HG02970 (cell line): ENCODE results near the gene ZNF652.
"Not testable (repeated sequence)": the region's sequence is repeated elsewhere in the genome, so short reads cannot be mapped to it uniquely, and the experiment has no call there.

Source experiments
- ATAC-seq: cut with Tn5 transposase; IDR thresholded peaks from one replicate; pipeline ENCODE4 v1.9.1; 2021; ENCODE audit warnings: mild to moderate bottlenecking, moderate library complexity, moderate number of reproducible peaks; ENCODE audit not compliant: unreplicated experiment, low FRiP score

Gene ZNF652

DNA sequence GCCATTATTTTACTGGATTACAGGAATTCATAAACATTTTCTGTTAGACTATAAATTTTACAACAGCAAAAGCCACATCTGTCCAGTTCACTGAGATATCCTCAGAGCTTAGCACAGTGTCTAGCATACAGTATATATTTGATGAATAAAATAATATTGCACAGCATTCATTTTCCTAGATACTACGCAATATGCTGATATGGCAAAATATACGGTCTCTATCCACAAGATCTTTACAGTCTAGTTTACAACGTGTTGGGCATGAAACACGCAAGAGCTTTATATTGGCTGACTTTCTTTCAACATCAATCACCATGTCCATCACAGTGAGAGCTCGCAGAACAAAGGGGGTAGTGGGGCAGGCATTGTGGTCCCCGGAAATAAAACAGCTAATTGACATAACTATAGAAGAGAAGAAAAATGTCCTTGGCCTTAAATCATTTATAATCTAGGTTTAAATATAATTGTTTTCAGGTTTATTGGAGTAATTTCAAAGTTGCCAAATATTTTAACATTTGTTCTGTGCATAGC lies 43.5 kb downstream of the ZNF652 start:
- ATAC-seq: no peak

DNA sequence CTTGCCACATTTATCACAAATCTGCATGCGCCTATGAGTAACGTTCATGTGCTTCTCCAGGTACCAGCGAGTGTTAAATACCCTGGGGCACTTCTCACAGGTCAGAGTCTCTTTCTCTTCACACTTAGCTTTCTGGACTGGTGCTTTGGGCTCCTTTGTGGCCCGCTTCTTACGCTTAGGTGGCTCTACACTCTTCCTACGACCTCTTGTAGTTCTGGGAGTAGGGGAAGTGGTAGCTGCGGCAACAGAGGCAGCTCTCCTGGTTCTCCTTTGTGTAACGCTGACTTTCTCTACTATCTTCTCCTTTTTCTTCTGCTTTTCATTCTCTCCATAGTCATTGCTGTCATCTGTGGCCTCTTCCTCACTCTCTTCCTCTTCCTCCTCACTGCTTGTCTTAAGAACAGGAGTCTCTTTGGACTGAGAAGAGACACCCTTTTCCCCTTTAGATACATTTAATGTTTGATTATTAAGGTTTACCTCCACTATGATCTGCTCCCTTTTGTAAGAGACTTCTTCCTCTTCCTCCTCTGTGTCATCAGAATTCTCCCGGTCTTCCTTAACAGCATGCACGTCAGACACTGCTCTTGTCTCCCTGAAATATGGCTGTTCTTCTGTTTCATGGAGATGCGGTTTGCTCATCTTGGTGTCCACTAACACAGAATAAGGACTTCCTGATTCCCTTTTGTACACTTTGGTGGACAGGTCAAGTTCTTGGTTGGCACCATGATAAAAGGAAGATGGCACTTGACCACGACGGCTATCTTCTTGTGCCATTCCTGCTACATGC lies 45.0 kb downstream of the ZNF652 start:
- ATAC-seq: no peak

DNA sequence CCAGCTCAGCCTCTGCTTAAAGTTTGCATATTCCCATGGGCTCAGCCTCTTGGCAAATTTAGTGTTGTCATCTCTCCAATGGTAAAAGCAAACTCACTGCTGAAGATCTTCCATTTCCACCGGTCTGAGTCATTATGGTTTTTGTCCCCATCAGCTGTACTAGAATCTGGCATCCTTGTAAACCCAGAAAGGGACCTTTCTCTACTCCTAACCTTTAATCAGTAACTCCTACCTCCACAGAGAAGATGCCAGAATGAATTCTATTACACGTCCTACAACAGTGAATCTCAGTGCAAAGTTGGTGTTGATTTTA lies 45.8 kb downstream of the ZNF652 start:
- no peak for ATAC-seq

DNA sequence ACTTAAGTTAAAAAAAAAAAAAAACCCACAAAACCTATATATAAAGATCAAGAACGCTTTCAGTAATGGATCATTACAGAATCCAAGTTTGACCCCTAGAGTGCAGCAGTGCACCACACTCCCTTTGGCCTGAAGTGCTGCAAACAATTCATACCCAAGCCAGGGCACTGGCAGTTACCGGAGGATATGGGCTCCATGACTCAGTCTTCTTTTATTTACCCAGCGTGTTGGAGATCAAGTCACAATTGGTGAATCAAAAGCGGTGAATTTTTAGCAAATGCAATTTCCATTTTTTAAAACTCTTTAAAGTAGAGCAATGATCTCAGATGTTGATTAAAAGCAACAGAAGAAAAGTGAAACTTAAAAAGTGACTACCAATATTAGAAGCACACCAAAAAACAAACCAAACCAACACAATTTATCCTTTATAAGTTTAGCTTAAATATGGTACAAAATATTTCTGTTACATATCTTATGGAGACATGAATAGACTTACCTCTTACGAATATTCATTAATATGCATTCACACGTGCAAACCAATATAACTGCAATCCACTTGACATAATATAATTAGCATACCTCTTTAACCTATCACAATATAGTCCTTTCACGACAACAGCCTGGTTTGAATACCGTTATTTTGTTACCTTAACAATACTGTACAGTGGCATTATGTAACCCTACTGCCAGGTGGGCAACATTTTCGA lies 46.3 kb downstream of the ZNF652 start:
- peak; percentile 78 for ATAC-seq

DNA sequence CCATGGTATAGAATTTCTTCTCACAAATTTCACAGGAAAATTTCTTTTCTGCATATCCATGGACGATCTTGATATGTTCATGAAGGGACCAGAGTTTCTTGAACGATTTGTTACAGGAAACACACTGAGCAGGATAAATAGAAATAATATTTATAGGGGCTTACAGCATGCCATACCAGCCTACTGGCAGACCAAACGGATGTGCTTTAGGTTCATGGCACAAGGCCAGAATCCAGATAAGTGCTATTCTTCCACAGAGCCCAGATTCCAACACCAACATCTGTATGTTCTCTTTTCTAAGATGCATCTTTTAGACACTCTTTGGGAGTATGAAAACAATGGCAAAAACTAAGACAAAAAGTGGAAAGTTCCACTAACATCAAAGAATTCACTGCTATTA lies 49.3 kb downstream of the ZNF652 start:
- no peak for ATAC-seq

DNA sequence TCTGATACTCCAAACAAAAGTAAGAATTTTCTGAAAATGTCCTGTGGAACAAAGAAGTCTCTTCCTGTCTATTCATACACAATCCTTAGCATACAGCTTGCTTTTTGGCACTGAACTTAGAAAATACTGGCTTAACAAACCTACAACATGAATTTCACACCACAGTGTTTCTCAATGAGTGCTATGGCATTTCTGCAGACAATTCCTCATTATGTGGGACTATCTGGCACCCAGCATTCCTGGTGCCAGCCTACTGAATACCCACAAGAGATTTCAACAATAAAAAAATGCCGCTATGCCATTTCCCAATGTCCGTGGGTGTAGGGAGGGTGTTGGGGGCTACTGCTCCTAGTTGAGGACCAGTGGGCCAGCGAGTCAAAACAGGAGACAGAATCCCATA lies 62.1 kb downstream of the ZNF652 start:
- no peak for ATAC-seq

DNA sequence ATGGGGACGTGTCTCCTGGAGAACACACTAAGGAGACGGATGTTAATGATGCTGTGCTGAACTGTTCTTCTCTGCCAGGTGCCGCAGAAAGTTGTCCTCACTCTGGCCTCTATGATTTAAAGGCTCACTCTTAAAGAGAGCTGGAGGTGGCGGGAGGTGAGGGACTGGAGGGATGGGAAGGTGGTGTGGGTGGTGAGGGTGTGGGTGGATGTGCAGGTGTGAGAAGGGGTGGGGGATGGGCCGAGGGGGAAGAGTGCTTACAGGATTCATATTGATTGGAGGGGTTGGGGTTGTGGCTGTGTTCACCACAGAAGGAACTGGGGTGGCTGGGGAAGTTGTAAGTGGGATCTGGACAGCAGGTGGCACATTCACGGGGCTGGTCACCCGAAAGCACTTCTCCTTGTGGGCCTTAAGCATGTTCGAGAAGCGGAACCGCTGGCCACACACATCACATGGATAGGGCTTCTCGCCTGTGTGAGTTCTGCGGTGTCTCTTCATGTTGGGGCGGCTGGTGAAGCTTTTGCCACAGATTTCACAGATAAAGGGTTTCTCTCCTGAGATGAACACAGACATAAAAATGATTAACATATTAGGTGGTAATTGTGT lies 63.6 kb downstream of the ZNF652 start:
- ATAC-seq: no peak

DNA sequence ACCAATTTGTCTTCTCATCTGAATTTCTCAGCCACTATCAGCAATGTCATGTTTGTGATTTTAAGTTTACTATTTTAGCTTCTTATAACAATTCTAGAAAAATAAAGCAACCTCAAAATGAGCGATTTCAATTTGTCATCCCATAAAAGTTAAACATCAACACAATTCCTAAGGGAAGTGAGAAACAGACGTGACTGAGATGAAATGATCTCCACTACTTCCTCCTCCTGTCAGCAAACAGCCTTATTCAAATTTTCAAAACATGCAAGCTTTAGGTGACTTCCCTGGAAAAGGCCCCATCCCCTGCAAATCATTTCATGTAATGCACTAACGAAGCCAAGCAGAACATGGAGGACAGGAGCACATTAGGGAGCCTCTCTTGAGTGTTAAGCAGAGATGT lies 64.9 kb downstream of the ZNF652 start:
- ATAC-seq: no peak

DNA sequence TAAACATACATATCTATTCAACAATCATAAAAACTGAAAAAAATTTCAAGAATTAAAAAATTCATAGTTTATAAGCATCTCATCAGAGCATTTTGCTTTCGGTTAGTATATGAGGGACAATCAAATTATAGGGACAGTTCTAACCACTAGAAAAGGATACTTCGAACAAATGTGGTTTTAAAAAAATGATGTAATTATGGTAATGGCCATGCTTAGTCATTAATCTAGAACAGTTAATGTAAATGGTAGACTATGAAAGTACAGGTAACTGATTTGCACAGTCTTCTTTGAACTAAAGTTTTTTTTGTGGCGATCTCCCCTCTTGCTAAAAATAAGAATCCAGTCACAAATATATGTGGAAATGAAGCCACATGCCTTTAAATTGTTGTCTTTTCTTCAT lies 67.9 kb downstream of the ZNF652 start:
- no peak for ATAC-seq

DNA sequence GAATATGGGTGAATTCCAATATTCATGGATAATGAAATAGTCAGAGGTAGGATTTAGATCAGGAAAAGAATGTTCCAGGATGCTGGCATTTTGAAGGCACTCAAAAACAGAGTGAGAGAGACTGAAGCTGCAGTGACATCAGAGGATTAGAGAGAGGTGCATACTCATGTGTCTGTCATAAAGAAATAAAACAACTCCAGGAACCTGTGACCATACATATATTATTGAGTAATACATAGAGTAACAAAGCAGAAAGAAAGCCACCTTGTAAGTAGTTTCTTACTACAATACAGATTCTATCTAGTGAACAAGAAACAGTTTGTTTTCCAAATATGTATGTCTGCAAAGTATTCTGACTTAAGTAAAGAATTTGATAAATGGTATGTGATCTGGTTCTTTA lies 69.1 kb downstream of the ZNF652 start:
- no peak for ATAC-seq

DNA sequence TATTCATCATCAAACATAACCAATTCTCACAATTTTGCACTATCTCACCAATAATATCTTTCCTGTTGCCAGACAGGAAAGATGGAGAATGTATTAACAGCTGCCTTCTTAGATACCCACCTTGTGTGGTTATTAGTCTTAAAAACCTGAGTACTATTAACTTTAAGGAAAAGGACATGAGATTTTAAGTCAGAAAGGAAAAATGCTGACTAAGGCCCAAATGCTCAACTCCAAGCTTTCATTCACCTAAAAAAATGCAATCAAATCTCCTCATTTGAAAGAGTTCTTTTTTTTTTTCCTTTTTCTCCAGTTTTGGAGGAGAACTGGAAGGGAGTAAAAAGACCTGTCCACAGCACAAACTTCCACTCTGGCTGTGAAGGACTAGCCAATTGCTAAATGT lies 70.1 kb downstream of the ZNF652 start:
- ATAC-seq: no peak

DNA sequence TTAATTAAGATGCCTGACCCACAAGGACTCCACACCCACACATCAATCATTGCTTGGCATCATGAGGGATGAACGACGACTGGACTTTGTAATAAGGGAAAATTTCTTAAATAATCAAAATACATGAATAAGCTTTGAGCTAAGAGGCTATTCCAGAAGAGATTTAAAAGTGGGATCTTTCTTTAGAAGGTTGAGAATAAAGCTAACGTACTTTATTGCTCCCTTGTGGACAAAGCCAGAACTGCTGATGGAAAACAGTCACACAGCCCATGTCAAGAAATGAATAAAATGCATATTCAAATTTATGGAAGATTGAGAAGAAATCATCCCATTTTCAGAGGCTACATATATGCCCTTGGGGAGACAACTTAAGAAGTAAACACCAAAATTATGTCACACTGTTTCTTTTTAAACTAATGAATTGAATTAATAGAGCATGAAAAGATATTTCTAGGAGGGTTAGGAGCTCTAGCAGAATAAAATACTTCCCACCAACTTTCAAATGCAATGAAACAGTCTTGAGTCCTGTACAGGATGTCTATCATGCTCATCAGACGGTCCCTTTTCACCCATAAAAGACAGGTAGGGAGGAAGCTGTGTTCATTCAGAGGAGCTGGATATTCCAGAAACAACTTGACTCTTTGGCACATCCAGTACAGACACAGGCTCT lies 71.2 kb downstream of the ZNF652 start:
- no peak for ATAC-seq

DNA sequence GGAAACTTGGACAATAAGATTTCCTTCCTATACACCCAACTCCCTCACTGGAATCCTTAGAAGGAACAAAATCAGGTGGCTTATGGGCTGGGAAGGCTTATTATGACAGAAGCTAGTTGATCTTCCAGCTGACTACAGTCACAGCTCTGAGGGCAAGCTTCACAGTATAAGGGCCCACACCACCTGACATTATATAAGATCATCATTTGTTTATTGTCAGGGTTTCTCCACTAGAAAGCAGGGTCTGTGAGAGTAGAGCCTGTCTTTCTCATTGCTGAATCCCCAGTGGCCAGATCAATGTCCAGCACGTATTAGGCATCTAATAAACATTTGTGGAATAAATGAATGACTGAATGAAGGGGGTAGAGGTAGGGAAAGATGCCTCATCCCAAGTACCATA lies 73.7 kb downstream of the ZNF652 start:
- no peak for ATAC-seq

DNA sequence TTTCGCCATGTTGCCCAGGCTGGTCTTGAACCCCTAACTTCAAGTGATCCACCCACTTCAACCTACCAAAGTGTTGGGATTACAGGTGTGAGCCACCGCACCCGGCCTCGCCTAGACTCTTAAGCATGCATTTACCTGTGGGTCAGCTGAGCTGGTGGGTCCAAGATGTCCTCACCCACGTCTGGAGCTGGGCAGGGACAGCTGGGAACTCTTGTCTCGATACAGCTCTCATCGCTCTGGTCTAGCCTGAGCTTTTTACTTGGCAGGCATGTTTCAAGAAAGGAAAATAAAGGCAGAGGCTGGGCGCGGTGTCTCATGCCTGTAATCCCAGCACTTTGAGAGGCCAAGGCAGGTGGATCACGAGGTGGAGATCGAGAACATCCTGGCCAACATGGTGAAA lies 74.6 kb downstream of the ZNF652 start:
- no peak for ATAC-seq

DNA sequence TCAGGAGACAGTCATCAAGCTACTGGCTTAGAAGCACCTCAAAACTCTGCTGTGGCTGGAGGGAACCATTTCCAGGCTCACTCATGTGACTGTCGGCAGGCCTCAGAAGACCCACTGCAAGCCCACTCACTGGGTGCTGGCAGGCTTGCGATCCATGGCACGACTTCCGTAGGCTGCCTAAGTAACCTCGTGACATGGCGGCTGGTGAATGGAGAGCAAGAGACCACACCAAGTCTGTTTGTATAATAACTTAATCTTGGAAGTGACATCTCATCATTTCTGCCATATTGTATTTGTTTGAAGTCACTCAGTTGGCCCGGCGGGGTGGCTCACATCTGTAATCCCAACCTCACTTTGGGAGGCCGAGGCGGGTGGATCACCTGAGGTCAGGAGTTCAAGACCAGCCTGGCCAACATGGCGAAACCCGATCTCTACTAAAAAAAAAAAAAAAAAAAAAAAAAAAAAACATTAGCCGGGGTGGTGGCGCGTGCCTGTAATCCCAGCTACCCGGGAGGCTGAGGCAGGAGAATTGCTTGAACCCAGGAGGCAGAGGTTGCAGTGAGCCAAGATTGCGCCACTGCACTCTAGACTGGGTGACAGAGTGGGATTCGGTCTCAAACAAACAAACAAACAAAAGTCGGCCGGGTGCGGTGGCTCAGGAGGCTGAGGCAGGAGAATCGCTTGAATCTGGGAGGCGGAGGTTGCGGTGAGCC lies 75.6 kb downstream of the ZNF652 start:
- not testable (repeated sequence) for ATAC-seq

DNA sequence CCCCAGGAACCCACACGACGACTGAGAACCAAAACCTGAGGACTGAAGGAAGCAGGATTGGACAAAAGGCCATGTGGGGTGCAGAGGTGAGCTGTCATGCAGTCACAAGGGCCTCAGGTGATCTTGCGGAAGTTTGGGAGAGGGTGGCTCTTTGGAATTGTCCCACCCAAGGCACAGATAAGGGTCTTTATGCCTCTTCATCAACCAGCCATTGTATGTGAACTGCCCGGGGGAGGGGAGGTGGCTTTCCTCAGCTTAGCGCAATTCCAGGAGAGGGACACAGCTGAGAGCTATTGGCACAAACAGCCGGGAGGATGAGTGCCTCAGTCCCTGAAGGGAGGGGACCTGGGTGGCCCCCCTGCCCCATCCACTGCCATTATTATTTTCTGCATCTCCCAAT lies 76.3 kb downstream of the ZNF652 start:
- ATAC-seq: no peak

DNA sequence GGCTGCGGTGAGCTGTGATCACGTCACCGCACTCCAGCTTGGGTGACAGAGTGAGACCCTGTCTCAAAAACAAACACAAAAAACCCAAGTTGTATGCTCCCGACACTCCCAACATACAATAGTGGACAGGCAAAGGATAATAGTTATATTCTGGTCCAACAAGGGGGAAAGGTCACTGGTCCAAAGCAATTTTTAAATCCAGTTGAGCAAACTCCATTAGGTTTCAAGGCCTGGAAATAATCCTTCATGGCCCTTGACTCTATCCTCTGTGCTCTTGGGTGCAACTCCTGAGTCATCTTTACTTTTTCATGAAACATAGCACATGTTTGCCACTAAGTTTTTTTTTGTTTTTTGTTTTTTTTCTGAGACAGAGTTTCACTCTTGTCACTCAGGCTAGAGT lies 81.1 kb downstream of the ZNF652 start:
- ATAC-seq: no peak

DNA sequence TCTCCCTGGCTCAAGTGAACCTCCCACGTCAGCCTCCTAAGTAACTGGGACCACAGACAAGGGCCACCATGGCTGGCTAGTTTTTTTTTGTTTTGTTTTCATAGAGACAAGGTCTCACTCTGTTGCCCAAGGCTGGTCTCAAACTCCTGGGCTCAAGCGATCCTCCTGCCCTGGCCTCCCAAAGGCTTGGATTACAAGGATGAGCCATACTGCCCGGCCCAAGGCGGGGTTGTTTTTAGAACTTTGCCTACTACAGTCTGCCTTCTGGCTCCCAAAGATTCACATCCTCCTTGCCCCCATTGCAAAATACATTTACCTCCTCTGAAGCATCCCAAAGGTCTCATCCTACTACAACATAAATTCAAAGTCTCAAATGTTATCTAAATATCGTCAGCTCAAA lies 82.0 kb downstream of the ZNF652 start:
- no peak for ATAC-seq

DNA sequence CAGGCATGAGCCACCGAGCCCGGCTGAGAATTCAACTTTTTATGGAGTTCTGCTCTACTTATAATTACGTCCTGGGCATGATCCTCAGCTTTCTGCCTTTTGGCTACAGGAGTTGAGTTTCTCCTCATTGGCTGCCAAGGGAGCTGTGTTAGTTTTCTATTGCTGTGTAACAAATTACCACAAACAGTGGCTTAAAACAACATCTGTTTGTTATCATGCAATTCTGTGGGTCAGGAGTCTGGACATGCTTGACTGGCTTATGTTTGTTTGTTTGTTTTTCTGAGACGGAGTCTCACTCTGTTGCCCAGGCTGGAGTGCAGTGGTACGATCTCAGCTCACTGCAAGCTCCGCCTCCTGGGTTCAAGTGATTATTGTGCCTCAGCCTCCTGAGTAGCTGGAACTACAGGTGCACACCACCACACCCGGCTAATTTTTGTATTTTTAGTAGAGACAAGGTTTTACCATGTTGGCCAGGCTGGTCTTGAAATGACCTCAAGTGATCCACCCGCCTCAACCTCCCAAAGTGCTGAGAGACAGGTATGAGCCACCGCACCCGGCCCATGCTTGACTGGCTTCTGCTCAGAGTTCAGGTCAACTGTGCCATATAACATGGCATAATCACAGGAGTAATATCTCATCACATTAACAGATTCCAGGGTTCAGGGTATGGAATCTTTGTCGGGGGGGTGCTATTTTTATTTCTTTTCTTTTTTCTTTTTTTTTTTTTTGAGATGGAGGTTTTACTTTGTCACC lies 82.6 kb downstream of the ZNF652 start:
- not testable (repeated sequence) for ATAC-seq

DNA sequence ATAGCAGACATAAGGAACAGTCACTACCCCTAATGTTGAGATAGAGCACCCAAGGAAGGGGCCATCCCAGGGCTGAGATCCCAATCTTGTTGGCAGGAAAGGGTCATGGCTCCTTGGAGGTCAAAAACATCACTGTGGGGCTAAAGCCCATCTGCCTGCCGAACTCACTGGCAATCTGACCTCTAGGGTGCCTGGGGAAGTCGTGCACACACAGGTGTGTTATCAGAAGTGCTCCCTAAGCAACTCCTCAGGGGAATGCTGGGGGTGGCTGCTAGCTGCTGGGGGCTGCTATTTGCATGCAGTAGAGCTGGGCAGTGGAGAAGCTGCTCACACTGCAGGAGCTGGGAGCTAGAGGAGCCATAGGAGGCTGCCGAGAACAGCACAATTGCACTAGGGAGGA lies 84.0 kb downstream of the ZNF652 start:
- no peak for ATAC-seq
